Neural cell (in vitro differentiated cells): ENCODE measurements around the gene HAGHL.
A peak's percentile ranks its signal among the peaks of the same experiment; 100 is the strongest.

ENCODE experiments used
- EP300 ChIP-seq: fragments of 450-650 bp; conservative IDR thresholded peaks from 2 replicates; pipeline ENCODE4 v1.6.1; 2014; ENCODE audit warnings: antibody characterized with exemption, mild to moderate bottlenecking, moderate library complexity; ENCODE audit not compliant: poor library complexity, severe bottlenecking
- EZH2 ChIP-seq: fragments of 200-600, 300-800 bp; shearing (Covaris generic), sonication (generic); IDR thresholded peaks from 2 replicates; pipeline ENCODE4 v1.6.1; 2014; ENCODE audit warnings: antibody characterized with exemption, low read length, borderline replicate concordance, mild to moderate bottlenecking; ENCODE audit not compliant: insufficient read depth, poor library complexity, severe bottlenecking
- MXI1 ChIP-seq: fragments of 450-650 bp; conservative IDR thresholded peaks from 2 replicates; pipeline ENCODE4 v1.6.1; 2014; ENCODE audit warnings: antibody characterized with exemption, mild to moderate bottlenecking; ENCODE audit not compliant: poor library complexity, severe bottlenecking
- POLR2AphosphoS5 ChIP-seq: IDR thresholded peaks from 2 replicates; pipeline ENCODE4 v1.6.1; 2012
- SMC3 ChIP-seq: fragments of 450-650 bp; conservative IDR thresholded peaks from 2 replicates; pipeline ENCODE4 v1.6.1; 2014; ENCODE audit warnings: antibody characterized with exemption, mild to moderate bottlenecking, moderate library complexity; ENCODE audit not compliant: poor library complexity
- TAF1 ChIP-seq: IDR thresholded peaks from 2 replicates; pipeline ENCODE4 v1.6.1; 2012; ENCODE audit warnings: low read depth
- TF ChIP-seq, protein P1 (sequence below): fragments of 450-650 bp; IDR thresholded peaks from 2 replicates; pipeline ENCODE4 v1.5.1; 2014; ENCODE audit warnings: antibody characterized with exemption, mild to moderate bottlenecking, moderate library complexity; ENCODE audit not compliant: poor library complexity, severe bottlenecking

DNA sequence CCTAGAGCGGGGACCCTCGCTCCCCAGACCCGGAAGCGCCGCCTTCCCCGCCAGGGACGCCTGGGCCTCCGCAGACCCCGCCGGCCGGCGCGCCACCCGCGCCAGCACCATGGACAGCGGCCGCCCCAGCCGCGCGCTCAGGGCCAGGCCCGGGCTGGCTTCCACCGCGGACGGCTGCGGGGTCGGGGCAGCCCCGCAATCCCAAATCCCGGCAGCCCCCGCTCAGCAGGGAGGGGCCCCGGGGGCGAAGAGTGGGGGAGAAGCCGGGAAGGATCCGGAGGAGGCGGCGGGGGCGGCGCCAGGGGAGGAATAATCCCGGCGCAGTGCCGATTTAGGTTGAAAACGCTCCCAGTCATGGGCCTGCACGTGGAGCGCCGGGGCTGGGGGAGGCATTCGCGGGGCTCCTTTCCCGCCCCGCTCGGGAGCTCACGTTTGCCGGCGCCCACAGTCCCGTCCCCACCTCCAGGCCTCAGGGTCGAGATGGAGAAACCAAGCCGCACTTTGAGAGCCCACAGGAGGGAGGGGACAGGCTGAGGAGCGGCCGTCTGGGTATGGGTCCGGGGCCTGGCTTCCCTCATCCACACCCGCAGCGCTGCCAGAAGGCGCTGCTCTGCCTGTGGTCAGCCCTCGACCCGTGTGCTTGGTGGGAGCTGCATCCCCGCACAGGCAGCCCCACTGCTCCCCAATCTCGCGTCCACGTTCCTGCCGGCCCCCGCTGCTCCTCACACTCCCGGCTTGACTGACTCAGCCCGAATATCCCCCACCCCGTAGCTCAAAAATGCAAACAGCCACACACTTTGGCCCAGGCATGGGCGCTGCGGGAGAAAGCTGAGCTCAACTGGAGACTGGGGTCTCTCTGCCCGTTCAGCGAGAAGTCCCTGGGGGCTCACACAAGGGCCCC lies 26.0 kb upstream of the HAGHL start:
- TF ChIP-seq, protein P1, sequence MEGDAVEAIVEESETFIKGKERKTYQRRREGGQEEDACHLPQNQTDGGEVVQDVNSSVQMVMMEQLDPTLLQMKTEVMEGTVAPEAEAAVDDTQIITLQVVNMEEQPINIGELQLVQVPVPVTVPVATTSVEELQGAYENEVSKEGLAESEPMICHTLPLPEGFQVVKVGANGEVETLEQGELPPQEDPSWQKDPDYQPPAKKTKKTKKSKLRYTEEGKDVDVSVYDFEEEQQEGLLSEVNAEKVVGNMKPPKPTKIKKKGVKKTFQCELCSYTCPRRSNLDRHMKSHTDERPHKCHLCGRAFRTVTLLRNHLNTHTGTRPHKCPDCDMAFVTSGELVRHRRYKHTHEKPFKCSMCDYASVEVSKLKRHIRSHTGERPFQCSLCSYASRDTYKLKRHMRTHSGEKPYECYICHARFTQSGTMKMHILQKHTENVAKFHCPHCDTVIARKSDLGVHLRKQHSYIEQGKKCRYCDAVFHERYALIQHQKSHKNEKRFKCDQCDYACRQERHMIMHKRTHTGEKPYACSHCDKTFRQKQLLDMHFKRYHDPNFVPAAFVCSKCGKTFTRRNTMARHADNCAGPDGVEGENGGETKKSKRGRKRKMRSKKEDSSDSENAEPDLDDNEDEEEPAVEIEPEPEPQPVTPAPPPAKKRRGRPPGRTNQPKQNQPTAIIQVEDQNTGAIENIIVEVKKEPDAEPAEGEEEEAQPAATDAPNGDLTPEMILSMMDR = no peak
- TF ChIP-seq EZH2 (no peak), SMC3 (no peak), TAF1 (no peak), EP300 (no peak), POLR2AphosphoS5 (no peak), MXI1 (peak; percentile 43)
